B cell (primary cell): ENCODE measurements around the gene SURF2.

ENCODE experiments used
- EZH2 ChIP-seq: IDR thresholded peaks from 2 replicates; pipeline ENCODE4 v1.6.1; 2012; ENCODE audit warnings: borderline replicate concordance, low read depth, mild to moderate bottlenecking, moderate library complexity, low read length; ENCODE audit not compliant: insufficient read depth, poor library complexity, severe bottlenecking
- TF ChIP-seq, protein P1 (sequence below): fragments of 200-600 bp; IDR thresholded peaks from one replicate; pipeline ENCODE4 v1.8.0; 2022; ENCODE audit warnings: antibody characterized with exemption, mild to moderate bottlenecking

GRCh38 chr9:133366435-133366834 is 10.1 kb downstream of the SURF2 start:
- TF ChIP-seq, protein P1, sequence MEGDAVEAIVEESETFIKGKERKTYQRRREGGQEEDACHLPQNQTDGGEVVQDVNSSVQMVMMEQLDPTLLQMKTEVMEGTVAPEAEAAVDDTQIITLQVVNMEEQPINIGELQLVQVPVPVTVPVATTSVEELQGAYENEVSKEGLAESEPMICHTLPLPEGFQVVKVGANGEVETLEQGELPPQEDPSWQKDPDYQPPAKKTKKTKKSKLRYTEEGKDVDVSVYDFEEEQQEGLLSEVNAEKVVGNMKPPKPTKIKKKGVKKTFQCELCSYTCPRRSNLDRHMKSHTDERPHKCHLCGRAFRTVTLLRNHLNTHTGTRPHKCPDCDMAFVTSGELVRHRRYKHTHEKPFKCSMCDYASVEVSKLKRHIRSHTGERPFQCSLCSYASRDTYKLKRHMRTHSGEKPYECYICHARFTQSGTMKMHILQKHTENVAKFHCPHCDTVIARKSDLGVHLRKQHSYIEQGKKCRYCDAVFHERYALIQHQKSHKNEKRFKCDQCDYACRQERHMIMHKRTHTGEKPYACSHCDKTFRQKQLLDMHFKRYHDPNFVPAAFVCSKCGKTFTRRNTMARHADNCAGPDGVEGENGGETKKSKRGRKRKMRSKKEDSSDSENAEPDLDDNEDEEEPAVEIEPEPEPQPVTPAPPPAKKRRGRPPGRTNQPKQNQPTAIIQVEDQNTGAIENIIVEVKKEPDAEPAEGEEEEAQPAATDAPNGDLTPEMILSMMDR, result no peak
- no peak for TF ChIP-seq EZH2
